A549 (cell line): ENCODE data around the gene DAGLA. TPM values are rescaled to one million over a fixed set of nuclear protein-coding genes. Genes with fewer than 3 reads are reported as not detected.

Experiments
- ATAC-seq, 2 experiments: fragments of 200-7000 bp in 1 of 2; fragments of >200 bp in 1 of 2; cut with Nextera tagmentation in 1 of 2; cut with Tn5 transposase in 1 of 2; 3 replicates each; pipeline versions ENCODE4 v1.8.0 to v1.9.1; 2018 to 2020; ENCODE audit warnings: mild to moderate bottlenecking in 1 of 2, moderate library complexity in 1 of 2
- CTCF ChIA-PET: fragments of 300-600 bp; sonication (Branson Sonifier 250); formaldehyde crosslinking; extraction: SDS; loops from one replicate; lab custom pipeline; 2021; ENCODE audit warnings: antibody characterized with exemption, inconsistent platforms; lab: Yijun Ruan, JAX
- POLR2A ChIA-PET: fragments of 350-600 bp; formaldehyde crosslinking; extraction: SDS; loops from one replicate; lab custom pipeline; 2021; ENCODE audit warnings: antibody characterized with exemption, inconsistent platforms; lab: Yijun Ruan, JAX
- DNase-seq, 2 experiments: peaks; one replicate each; pipeline versions ENCODE4 v3.0.0 to v3.0.0-alpha.2; 2011 to 2016; ENCODE audit warnings: low read depth in 1 of 2, low spot score in 1 of 2
- FAIRE-seq: peaks from 2 replicates; lab custom pipeline; 2011; peaks lifted over from hg19 to GRCh38; lab: Jason Lieb, UNC
- H3K27ac ChIP-seq, 2 experiments: fragments of >200 bp; sonication (Bioruptor Twin); formaldehyde crosslinking; 3 replicates each; pipeline ENCODE4 v1.5.1; 2016 to 2017
- H3K4me1 ChIP-seq: fragments of >200 bp; sonication (Bioruptor Twin); formaldehyde crosslinking; 3 replicates; pipeline ENCODE4 v1.6.1; 2016
- H3K4me2 ChIP-seq: fragments of >200 bp; sonication (Bioruptor Twin); formaldehyde crosslinking; 3 replicates; pipeline ENCODE4 v1.6.1; 2016
- H3K4me3 ChIP-seq: fragments of >200 bp; sonication (Bioruptor Twin); formaldehyde crosslinking; 3 replicates; pipeline ENCODE4 v1.5.1; 2016
- H3K9me3 ChIP-seq: fragments of >200 bp; sonication (Bioruptor Twin); formaldehyde crosslinking; 3 replicates; pipeline ENCODE4 v1.6.1; 2016
- CBX2 ChIP-seq: fragments of 200-600 bp; sonication (generic); IDR thresholded peaks from 2 replicates; pipeline ENCODE4 v1.6.1; 2016; ENCODE audit warnings: low read depth, mild to moderate bottlenecking, borderline replicate concordance
- CBX8 ChIP-seq: fragments of 200-600 bp; sonication (generic); IDR thresholded peaks from 2 replicates; pipeline ENCODE4 v1.6.1; 2016
- ELK1 ChIP-seq: fragments of 150-350 bp; IDR thresholded peaks from 2 replicates; pipeline ENCODE4 v1.6.1; 2014; ENCODE audit warnings: low read depth, mild to moderate bottlenecking, low read length
- ESRRA ChIP-seq: fragments of 150-350 bp; IDR thresholded peaks from 2 replicates; pipeline ENCODE4 v1.6.1; 2014; ENCODE audit warnings: mild to moderate bottlenecking, low read length, borderline replicate concordance
- FOSB ChIP-seq: fragments of 250-450 bp; sonication (Bioruptor Pico); IDR thresholded peaks from 2 replicates; pipeline ENCODE4 v1.5.0; 2020; ENCODE audit warnings: mild to moderate bottlenecking, moderate library complexity
- HDAC2 ChIP-seq: fragments of 200-600 bp; sonication (generic); IDR thresholded peaks from 2 replicates; pipeline ENCODE4 v1.6.1; 2016
- HMGXB4 ChIP-seq: fragments of 250-450 bp; sonication (Bioruptor Pico); IDR thresholded peaks from 2 replicates; pipeline ENCODE4 v1.5.0; 2021; ENCODE audit warnings: mild to moderate bottlenecking, moderate library complexity, borderline replicate concordance
- HOXA7 ChIP-seq: fragments of 250-450 bp; sonication (Bioruptor Pico); IDR thresholded peaks from 2 replicates; pipeline ENCODE4 v1.5.0; 2020; ENCODE audit warnings: mild to moderate bottlenecking, moderate library complexity
- HOXB13 ChIP-seq: fragments of 250-450 bp; sonication (Bioruptor Pico); IDR thresholded peaks from 2 replicates; pipeline ENCODE4 v1.5.0; 2020; ENCODE audit warnings: low read depth, mild to moderate bottlenecking, moderate library complexity
- HOXB5 ChIP-seq: fragments of 250-450 bp; sonication (Bioruptor Pico); IDR thresholded peaks from 2 replicates; pipeline ENCODE4 v1.5.0; 2020; ENCODE audit warnings: mild to moderate bottlenecking, moderate library complexity
- JUN ChIP-seq, 2 experiments: fragments of >200 bp; sonication (Bioruptor Twin); formaldehyde crosslinking; IDR thresholded peaks; 2 replicates in 1 of 2; 3 replicates in 1 of 2; pipeline ENCODE4 v1.6.1; 2016 to 2017
- JUNB ChIP-seq: fragments of >200 bp; sonication (Bioruptor Twin); formaldehyde crosslinking; IDR thresholded peaks from 2 replicates; pipeline ENCODE4 v1.6.1; 2016
- KDM1A ChIP-seq: fragments of 200-600 bp; sonication (generic); IDR thresholded peaks from 2 replicates; pipeline ENCODE4 v1.6.1; 2016; ENCODE audit warnings: low read depth, mild to moderate bottlenecking
- KDM5A ChIP-seq: fragments of 200-600 bp; sonication (generic); IDR thresholded peaks from 2 replicates; pipeline ENCODE4 v1.6.1; 2016; ENCODE audit warnings: antibody characterized with exemption, mild to moderate bottlenecking
- MAFK ChIP-seq: fragments of 450-650 bp; IDR thresholded peaks from 2 replicates; pipeline ENCODE4 v1.6.1; 2014; ENCODE audit not compliant: partially characterized antibody
- NPAS2 ChIP-seq: fragments of 250-450 bp; sonication (Bioruptor Pico); IDR thresholded peaks from 2 replicates; pipeline ENCODE4 v1.8.0; 2022; ENCODE audit warnings: mild to moderate bottlenecking, moderate library complexity, borderline replicate concordance
- NR3C1 ChIP-seq: fragments of >200 bp; sonication (Bioruptor Twin); formaldehyde crosslinking; IDR thresholded peaks from 3 replicates; pipeline ENCODE4 v1.6.1; 2017
- RNF2 ChIP-seq: fragments of 200-600 bp; sonication (generic); IDR thresholded peaks from 2 replicates; pipeline ENCODE4 v1.6.1; 2016; ENCODE audit warnings: low read depth, mild to moderate bottlenecking, antibody characterized with exemption, moderate library complexity, borderline replicate concordance
- TP53 ChIP-seq: fragments of 250-450 bp; sonication (Bioruptor Pico); IDR thresholded peaks from 2 replicates; pipeline ENCODE4 v1.5.0; 2021; ENCODE audit warnings: mild to moderate bottlenecking, moderate library complexity
- ZNF302 ChIP-seq: fragments of 250-450 bp; sonication (Bioruptor Pico); IDR thresholded peaks from 2 replicates; pipeline ENCODE4 v1.9.0; 2021; ENCODE audit warnings: inconsistent platforms, mild to moderate bottlenecking, moderate library complexity
- ZSCAN20 ChIP-seq: fragments of 250-450 bp; sonication (Bioruptor Pico); IDR thresholded peaks from 2 replicates; pipeline ENCODE4 v1.8.0; 2022; ENCODE audit warnings: mild to moderate bottlenecking, moderate library complexity
- WGBS: methylation state at CpG from one replicate; pipeline ENCODE4 v1.1.6; 2017; ENCODE audit errors: missing lambda C conversion rate; 5-methylcytosine and 5-hydroxymethylcytosine counted together
- polyA plus RNA-seq, 4 experiments: library from polyadenylated mRNA; depleted of rRNA in 3 of 4; stranded (reverse); fragments of >200 nt; fragmentation: RNase III in 1 of 4; extraction: RNeasy Plus Mini Kit Qiagen cat#74134 plus additional on column Dnase treatment in 1 of 4; gene quantifications; 2 replicates in 3 of 4; 3 replicates in 1 of 4; pipeline ENCODE4 v1.2.3, GENCODE V29; 2011 to 2017

DAGLA gene
- polyA plus RNA-seq, 2 of the 4 experiments (the other 2 are of a cell fraction) = 0.93 to 2.5 TPM

GRCh38 chr11:61773809-61774208 lies 93.6 kb downstream of the DAGLA start:
- H3K9me3 ChIP-seq = no peaks in the 10 kb centered on the region
- ChIA-PET POLR2A (no interaction called here), CTCF (interaction anchor here (1.2 to 3.9 kb wide), 3 partner anchors 12 to 26 kb away, joined by 4 to 21 read pairs (median 5); no protein-coding TSS in a partner anchor)
- H3K4me1 ChIP-seq = peaks cover 45% of the 10 kb centered on the region
- 95% methylated on average over 16 of the region's 18 CpGs for WGBS
- TF ChIP-seq TP53 (CRISPR knock-in tag) (no peak), ZNF302 (CRISPR knock-in tag) (no peak), CBX8 (no peak), NPAS2 (no peak), HDAC2 (no peak), HOXB13 (CRISPR knock-in tag) (no peak), JUNB (no peak), CBX2 (no peak), HMGXB4 (CRISPR knock-in tag) (no peak), HOXA7 (CRISPR knock-in tag) (no peak), KDM5A (no peak), NR3C1 (no peak), HOXB5 (CRISPR knock-in tag) (no peak), ESRRA (no peak), JUN (IDR thresholded peaks at IDR 0.05) (no peak)
- DNase-seq (no peak), FAIRE-seq (no peak), ATAC-seq (no peak)
- no peak overlapping the region for H3K27ac ChIP-seq
- no peak overlapping the region for H3K4me3 ChIP-seq
- no peak overlapping the region for H3K4me2 ChIP-seq

GRCh38 chr11:61774411-61774810 lies 94.2 kb downstream of the DAGLA start:
- 83% methylated on average over 12 of the region's 12 CpGs for WGBS
- FAIRE-seq (no peak), DNase-seq (no peak), ATAC-seq (no peak)
- Histone ChIP-seq H3K4me2 (no peak overlapping the region), H3K9me3 (no peaks in the 10 kb centered on the region), H3K4me3 (no peak overlapping the region), H3K27ac (no peak overlapping the region), H3K4me1 (peaks cover 39% of the 10 kb centered on the region)
- ChIA-PET CTCF (interaction anchor here (0.9 to 3.9 kb wide), 6 partner anchors 8 to 40 kb away, joined by 3 to 56 read pairs (median 7); no protein-coding TSS in a partner anchor), POLR2A (no interaction called here)
- TF ChIP-seq KDM1A (no peak), ZNF302 (CRISPR knock-in tag) (no peak), KDM5A (no peak), ZSCAN20 (CRISPR knock-in tag) (no peak), NR3C1 (no peak)

- ATAC-seq = no peak
- H3K9me3 ChIP-seq = no peaks in the 10 kb centered on the region
- POLR2A ChIA-PET = no interaction called here
Measured at GRCh38 chr11:61775106-61775505, 94.9 kb downstream of the DAGLA start.

More at GRCh38 chr11:61775106-61775505, 94.9 kb downstream of the DAGLA start:
- no peak for TF ChIP-seq ELK1
- TF ChIP-seq ESRRA = no peak
- TF ChIP-seq MAFK = no peak
- TF ChIP-seq NR3C1 = no peak
- TF ChIP-seq RNF2 = no peak
- no peak for TF ChIP-seq ZNF302 (CRISPR knock-in tag)
- no peak for TF ChIP-seq FOSB
- no peak for TF ChIP-seq NPAS2
- Histone ChIP-seq H3K4me2 (no peak overlapping the region), H3K4me1 (peaks cover 32% of the 10 kb centered on the region), H3K4me3 (no peak overlapping the region), H3K27ac (no peak overlapping the region)
- DNase-seq = no peak
- WGBS = 94% methylated on average over 6 of the region's 6 CpGs
- CTCF ChIA-PET = interaction anchor here (0.5 to 3.9 kb wide), 14 partner anchors 8 to 307 kb away, joined by 3 to 56 read pairs (median 6); no protein-coding TSS in a partner anchor
- FAIRE-seq = no peak
